Hepatic stellate cell (primary cell): ENCODE results near the gene BTF3.

Source experiments
- DNase-seq: peaks from one replicate; pipeline ENCODE4 v3.0.0; 2011; ENCODE audit warnings: low spot score

BTF3 gene

DNA sequence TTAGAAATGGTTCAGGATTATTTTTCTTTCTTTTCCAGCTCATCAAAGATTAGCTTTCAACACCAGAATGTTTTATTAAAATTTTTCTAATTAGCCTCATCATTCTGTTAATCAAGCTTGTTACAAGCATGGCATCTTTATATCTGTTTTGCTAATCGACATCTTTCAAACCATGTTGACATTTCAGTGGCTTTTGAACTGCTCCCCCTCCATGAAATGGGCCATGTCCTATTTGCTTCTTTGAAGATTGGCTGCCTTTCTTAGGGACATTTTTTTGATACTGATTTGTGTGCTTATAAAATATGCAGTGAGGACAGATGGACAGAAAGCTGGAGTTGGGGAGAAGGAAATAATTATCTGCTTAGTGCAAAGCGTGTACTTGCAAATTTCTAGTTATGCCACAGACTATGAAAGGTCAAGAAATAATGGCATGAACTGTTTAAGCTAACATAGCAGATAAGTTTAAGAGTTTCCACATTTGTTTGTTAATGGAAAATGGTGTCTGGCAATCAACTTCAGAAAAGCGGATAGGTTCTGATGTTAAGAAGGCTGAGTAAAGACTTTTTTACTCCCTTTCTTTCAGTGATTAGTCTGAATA lies 27.5 kb downstream of the BTF3 start:
- DNase-seq, result no peak

DNA sequence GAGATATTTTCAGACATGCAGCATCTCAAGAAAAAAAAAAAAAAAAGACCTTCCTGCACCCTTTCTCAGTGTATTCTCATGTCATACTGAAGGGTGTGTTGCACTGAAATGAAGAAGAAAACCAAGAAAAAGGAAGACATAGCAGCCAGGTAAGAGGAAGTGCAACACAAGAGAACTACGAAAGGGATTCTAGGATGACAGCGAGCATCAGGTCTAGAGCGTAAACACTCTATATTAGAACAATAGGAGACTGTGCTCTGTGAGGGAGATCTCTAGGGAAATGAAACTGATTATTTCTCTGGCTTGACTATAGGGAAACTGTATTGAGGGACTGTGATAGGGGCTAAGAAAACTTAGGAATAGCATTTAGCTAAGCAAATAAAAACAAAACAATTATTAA lies 30.0 kb downstream of the BTF3 start:
- DNase-seq, result no peak

DNA sequence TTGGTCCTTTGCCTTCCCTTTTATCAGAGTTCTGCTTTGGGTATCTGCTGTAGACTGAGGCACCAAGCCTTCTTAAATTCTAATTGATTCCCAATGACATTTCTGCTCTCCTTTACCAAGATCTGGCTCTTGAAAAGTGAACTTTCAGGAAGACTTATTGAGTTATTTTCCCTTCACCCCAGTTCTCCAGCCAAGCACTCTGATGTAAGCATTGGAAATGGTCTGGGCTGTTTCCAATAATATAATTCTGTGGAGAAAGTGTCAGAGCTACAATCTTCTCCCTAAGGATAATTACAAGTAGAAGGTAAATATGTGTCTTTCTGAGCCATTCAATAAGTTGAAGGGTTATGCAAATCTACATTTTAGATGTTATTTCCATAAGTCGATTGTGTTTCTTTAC lies 30.8 kb downstream of the BTF3 start:
- DNase-seq, result no peak

DNA sequence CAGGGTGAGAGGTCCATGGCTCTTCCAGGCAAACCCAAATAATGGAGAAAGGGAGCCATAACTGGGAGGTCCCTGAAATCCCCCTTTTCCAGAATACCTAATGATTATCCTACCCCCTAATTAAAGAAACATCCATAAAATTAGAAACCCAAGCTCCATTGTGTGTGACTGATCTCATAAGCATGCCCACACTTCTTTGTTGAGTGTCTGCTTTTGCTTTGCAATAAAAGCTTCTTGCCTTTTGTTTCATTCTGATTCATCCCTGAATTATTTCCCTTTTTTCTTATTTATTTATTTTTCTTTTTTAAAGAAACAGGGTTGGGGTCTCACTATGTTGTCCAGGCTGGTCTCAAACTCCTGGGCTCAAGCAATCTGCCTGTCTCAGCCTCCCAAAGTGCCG lies 33.1 kb downstream of the BTF3 start:
- DNase-seq, result no peak

DNA sequence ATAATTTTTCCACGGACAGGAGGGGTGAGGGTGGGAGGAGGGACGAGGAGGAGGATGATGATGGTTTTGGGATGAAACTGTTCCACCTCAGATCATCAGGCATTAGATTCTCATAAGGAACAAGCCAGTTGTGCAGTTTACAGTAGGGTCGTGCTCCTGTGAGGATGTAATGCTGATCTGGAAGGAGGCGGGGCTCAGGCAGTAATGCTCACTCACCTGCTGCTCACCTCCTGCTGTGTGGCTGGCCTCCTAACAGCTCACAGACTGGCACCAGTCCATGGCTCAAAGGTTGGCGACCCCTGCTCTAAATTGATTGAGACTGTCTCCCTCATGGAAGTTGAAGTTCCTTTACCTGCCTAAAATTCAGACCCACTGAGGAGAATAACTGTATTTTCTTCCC lies 34.0 kb downstream of the BTF3 start:
- no peak for DNase-seq

DNA sequence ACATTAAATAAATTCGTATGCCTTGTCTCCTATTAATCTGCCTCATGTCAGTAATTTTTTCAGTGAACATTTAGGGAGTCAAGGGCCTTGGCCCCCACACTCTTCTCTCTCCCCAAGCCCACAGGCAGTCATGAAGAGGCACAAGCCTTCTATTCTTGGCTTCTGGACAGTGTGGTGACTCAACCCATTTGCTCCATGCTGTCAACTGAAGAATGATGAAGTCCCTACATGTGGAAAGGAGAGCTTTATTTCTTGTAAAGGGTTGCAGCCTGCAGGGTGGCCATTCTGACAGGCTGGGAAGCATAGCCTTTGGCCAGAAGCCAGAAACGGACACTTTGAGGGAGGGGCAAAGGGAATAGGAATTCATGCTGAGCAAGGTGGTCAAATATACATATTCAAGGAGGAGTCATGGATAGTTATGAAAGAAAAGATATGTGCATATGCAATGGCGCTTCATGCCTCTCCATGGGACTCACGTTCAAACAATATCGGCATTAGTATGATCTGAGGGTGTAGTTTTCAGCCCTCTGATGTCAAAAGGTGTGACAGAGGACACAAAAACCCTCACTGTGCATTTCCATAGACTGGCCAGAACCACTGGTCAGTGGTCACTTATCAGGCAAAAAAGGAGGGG lies 35.9 kb downstream of the BTF3 start:
- no peak for DNase-seq

DNA sequence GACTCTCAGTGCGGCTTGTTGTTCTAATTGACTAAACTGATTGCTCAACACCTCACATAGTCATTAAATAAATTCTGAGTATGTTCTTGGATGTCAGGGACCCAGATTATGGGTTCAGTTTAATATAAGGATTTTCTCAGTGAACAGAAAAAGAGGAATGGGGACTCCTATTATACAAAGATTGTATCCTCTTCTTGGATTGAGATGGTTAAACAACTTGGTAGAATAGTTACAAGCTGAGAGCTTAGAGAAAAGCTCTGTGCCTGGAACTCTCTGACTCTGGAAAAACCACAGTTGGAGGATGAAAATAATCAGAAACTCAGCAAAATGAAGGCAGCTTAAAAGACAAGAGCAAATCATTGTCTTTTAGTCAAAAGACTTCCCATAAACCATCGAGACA lies 36.7 kb downstream of the BTF3 start:
- DNase-seq, result no peak

DNA sequence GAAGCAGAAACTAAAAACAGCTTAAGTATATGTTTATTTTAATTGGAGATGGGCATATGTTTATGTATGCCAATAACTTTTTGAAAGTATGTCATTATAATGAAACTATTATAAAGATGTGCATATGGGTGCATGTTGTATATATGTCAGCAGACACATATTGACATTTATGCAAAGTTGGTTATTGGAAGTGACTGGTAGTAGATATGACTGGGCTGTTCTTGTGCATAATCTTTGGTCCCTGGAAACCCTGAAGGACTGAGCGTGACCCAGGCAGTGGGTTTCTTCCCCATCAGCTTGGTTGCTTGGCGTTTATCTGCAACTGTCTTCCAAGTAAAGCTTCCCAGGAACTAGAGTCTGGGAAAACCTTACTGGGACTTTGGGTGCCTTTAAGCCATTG lies 41.5 kb downstream of the BTF3 start:
- no peak for DNase-seq

DNA sequence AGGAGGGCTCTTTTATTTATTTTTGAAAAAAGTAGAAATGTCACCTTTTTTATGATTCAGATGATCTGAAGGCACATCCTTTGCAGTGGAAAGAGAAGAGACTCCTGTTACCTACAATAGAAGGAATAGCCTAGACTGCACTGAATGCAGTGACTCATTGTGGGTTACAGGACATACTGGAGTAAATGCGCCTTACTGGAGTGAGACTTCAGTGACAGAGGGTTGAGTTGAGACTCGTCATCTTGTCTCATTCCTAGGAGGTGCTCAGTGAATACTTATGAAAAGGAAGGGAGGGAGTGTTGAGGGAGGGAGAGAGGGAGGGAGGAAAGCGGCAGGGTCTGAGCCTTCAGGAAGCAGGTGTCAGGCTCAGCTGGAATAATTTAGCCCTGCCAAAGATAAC lies 42.0 kb downstream of the BTF3 start:
- DNase-seq, result peak; percentile 46

DNA sequence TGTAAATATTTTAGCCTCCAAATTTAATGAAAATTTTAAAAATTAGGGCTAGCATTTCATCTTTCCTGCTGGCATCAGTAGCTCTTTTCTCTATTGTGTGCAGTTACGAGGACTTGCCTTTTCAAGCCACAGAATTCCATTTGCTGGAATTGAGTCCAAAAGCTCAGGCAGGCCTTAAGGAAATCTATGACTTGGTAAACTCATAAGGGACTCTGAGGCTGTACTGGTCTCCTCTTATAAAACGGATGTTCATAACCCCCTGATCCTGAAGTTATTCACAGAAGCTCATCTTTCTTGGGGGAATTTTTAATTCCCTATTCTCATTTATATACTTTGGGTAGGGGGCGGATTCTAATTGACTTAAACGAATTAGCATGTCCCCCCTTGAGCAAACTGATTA lies 43.8 kb downstream of the BTF3 start:
- DNase-seq, result no peak

DNA sequence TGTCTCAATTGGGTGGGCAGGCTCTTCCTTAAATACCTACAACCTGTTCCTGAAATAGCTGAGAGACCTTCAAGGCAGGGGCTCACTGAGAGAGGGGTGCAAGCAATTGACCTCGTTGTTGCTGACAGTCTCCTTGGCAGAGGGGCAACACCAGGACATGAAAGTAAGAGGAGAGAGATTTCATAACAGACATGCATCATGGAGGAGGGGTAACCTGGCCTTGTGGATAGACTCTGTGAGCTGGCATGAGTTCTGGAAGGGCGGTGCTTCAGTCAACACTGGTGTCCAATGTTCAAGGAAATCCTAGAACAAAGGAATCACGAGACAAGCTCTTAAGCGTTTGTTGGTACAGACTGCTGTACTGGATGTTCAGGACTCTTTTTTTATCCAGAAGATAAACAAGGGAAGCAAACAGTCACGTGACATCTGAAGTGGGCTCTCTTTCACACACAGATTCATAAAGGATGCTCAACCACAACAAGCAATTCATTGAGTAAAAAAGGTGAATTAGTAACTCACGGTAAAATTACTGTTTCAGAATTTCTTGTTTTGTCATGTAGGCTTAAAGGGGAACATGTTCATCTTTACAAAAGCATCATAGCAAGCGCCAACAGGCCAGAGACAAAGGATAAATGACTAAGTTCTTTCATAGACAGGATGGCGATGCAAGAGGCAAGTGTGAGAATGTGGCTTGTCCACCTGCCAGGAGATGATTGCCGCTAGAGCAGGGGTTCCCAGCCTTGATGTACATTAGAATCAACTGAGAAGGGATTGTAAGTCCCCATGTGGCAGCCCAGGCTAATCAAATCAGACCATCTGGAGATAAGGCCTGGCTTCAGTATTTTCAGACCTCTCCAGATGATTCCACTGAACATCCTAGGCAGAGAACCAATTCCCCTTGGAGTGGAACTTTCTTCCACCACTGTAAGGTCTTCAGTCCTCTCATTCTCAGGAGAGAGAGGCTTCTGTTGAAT lies 46.5 kb downstream of the BTF3 start:
- no peak for DNase-seq

DNA sequence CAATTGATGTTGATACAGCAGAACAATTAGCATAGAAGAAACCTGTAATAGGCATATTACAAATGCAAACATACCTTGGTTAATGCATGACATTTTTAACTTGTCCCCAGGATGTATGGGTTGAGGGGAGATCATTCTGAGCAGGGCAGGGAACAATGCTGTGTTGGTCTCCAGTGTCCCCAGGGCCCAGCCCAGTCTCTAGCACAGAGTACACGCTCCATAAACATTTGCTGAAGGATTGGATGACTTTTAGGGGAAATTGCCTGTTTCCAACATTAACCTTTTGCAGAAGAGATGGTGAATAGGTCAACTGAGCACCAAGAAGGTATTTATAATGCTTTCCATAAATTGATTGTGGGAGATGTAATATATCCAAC lies 47.1 kb downstream of the BTF3 start:
- DNase-seq, result no peak

DNA sequence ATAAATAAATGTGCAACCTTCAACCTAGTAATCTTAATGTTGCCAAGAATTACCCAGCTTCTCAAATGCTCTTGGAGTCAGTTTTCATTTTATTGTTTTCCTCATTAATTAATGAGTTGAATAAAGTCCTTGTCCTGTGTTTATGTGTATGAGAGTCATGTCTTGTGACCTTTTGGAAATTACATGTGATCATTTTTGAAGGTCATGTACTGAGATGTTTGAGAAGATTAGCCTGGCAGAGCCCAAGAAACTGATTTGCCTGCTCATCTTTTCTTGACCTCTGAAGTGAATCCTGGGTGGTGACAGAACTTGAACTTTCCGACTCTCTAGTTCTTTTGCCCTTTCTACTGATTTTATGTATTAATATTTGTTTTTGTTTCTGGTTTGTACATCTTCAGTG lies 51.8 kb downstream of the BTF3 start:
- DNase-seq, result no peak

DNA sequence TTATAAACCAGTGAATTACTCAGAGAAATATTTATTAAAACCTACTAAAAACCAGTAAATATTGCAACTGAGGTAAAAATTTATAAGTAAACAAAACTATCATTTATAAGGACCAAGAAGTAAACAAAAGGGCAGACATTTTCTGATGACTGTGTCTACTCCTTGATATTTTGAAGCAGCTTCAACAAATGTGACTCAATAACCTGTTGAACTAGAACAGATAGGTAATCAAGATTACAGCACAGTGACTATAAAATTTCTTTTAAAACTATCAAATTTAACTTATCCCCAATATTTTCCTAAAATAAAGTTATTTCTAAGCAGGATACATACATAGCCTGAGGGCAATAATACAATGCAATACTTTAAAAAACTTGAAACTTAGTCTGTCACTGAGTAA lies 54.4 kb downstream of the BTF3 start:
- DNase-seq, result no peak
